ENCODE measurements around the gene PLLP.

PLLP gene

GRCh38 chr16:57209780-57210179 is 74.7 kb downstream of the PLLP start:
- DNase-seq = no peak

DNA sequence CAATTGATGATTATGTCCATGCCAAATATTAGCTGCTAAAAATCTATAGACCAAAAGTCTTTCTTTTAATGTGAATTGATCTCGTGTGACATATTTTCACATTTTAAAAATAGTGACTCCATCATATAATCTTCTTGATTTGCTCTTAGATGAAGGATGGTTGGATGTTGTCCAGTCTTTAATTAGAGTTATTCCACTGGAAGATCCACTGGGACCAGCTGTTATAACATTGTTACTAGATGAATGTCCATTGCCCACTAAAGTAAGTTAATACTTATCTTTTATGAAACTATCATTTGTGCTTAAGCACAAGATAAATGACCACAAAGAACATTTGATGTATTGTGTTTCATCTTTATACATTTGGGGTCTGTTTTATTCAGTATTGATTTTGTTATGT is 75.5 kb downstream of the PLLP start:
- no peak for DNase-seq
